Activated CD4-positive, alpha-beta T cell treated with anti-CD3 and anti-CD28 coated beads, Interleukin-2, amount 50 U/mL, for 16 hours (primary cell): ENCODE data around the gene EFCAB6.

Experiments
- DNase-seq: peaks from one replicate; pipeline ENCODE4 v3.0.0-alpha.2; 2020

Gene EFCAB6

GRCh38 chr22:43564859-43565258 lies 247.2 kb downstream of the EFCAB6 start:
- DNase-seq = no peak

DNA sequence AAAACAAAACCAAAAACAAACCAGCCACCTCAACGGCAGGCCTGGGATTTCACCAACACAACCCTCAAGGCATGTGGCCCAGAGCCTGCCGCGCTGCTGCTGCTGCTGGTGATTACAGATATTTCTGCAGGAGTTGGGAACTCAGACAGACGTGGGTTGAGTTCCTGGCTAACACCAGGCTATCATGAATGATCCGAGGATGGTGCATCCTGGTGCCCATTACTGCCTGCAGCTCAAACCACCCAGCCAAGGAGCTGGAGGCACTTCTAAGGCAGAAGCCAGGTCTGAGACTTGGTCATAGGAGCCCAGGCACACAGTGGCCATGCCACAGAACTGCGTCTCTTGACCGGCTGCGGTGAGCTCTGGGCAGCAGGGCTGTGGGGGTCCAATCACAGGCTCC lies 248.5 kb downstream of the EFCAB6 start:
- DNase-seq = no peak

GRCh38 chr22:43562843-43563242 lies 249.3 kb downstream of the EFCAB6 start:
- DNase-seq = no peak

- no peak for DNase-seq
These were observed 250.5 kb downstream of the EFCAB6 start for GRCh38 chr22:43561415-43562178.

GRCh38 chr22:43560651-43561050 lies 251.5 kb downstream of the EFCAB6 start:
- no peak for DNase-seq

GRCh38 chr22:43555561-43556515 lies 256.3 kb downstream of the EFCAB6 start:
- no peak for DNase-seq

GRCh38 chr22:43554694-43555365 lies 257.3 kb downstream of the EFCAB6 start:
- DNase-seq = no peak

GRCh38 chr22:43554259-43554636 lies 257.9 kb downstream of the EFCAB6 start:
- DNase-seq = no peak

DNA sequence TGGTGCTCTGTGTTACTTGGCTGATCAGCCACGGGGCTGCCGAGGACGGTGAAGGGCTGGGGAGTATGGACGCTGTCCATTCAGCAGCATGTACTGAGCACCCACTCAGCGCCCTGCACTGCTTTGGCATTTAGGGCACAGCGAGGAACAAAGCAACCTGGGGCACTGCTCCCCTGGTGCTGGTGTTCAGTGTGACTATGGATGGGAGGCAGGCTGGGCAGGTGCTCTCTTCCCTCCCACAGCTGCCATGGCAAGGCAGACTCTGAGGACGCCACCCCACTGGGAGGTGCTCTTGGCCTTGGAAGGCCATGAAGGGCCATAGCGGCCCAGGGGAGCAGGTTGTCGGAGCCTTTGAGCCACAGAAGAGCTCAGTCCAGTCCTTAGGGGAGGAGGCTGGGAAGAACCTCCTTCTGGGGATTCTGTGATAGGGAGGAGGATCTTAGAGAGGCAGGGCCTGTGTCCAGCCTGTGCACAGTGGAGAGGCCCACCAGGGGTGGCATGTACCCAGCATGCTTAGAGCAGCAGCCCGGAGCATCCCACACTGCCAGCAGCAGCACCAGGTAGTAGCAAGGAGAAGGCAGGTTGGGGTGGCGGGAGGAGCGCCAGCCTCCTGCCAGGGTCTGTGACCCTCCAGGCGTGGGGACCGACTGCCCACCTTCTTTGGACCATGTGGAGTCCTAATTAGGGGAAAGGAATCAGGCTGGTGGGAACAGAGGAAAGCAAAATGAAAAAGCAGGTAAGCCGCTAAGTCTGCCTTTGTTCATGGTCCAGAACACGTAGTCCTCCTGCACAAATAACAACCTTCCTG lies 258.4 kb downstream of the EFCAB6 start:
- DNase-seq = no peak

DNA sequence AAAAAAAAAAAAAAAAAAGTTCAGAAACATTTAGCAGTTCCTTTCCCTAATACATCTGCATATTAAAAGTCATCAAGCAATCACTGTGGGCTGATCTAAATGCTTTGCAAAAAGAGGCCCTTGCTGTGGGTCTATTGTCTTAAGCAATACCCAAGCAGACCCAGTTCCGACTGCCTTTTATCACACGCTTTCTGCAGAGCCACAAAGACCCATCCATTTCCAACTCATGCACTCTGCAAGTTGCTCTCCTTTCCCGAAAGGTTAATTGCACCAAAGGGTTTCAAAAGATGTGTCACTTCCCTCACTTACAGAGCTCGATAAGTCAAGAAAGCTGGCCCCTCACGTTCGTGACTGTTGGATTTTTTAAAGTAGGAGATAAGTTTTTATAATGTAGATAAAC lies 261.4 kb downstream of the EFCAB6 start:
- no peak for DNase-seq

DNA sequence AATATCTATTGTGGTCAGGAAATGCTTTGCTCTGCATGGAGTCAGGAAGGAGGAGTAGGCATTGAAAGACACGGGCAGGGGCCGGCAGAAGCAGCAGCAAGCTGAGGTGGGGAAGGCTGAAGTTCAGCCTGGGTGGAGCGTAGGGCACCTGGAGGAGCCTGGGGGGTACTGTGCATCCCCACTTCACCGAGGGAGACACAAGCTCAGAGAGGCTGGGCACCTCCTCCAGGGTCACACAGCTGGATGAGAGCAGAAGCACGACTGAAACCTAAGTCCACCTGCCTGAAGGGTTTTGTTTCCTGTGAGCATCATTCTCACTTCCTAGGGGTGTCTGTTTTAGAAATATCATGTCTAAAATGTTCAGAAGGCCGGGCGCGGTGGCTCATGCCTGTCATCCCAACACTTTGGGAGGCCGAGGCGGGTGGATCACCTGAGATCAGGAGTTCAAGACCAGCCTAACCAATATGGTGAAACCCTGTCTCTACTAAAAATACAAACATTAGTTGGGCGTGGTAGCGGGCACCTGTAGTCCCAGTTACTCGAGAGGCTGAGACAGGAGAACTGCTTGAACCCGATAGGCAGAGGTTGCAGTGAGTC lies 262.0 kb downstream of the EFCAB6 start:
- no peak for DNase-seq

- DNase-seq = peak; percentile 10
These were observed 265.9 kb downstream of the EFCAB6 start for GRCh38 chr22:43546186-43546585.

DNA sequence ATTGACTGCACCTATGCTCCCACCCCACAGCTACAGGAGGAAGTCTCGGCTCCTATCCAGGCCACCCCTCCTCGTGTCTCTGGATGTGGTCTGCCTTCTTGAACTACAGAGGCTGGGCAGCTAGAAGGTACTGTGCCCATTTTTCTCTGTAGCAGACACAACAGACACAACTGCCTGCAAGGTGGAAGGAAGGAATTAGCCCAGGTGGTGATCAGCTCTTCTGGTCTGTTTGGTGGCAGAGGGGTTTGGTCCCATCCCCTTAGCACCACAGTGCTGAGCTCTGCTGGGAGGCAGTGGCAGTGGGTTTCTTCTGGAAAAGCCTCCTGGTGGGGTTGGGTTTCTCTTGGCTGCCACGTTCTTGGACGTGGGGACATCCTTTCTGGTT lies 267.8 kb downstream of the EFCAB6 start:
- DNase-seq = no peak

GRCh38 chr22:43543522-43544288 lies 268.4 kb downstream of the EFCAB6 start:
- no peak for DNase-seq

- no peak for DNase-seq
These were observed 269.2 kb downstream of the EFCAB6 start for GRCh38 chr22:43542681-43543521.

GRCh38 chr22:43541462-43542407 lies 270.4 kb downstream of the EFCAB6 start:
- DNase-seq = no peak

- no peak for DNase-seq
These were observed 271.1 kb downstream of the EFCAB6 start for GRCh38 chr22:43541022-43541421.

- DNase-seq = no peak
These were observed 271.6 kb downstream of the EFCAB6 start for GRCh38 chr22:43540529-43540923.
